Measurements from ENCODE around the gene AP3M1. TPM values are rescaled to one million over a fixed set of nuclear protein-coding genes. Genes with fewer than 3 reads are reported as not detected.
"Not testable (repeated sequence)": the region's sequence is repeated elsewhere in the genome, so short reads cannot be mapped to it uniquely, and the experiment has no call there.

AP3M1 gene, protein sequence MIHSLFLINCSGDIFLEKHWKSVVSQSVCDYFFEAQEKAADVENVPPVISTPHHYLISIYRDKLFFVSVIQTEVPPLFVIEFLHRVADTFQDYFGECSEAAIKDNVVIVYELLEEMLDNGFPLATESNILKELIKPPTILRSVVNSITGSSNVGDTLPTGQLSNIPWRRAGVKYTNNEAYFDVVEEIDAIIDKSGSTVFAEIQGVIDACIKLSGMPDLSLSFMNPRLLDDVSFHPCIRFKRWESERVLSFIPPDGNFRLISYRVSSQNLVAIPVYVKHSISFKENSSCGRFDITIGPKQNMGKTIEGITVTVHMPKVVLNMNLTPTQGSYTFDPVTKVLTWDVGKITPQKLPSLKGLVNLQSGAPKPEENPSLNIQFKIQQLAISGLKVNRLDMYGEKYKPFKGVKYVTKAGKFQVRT
- total RNA-seq (10 to 100 TPM; 21.1 to 27.8 TPM), total RNA-seq (39.9 to 54.0 reads per million in 2 donors)

DNA sequence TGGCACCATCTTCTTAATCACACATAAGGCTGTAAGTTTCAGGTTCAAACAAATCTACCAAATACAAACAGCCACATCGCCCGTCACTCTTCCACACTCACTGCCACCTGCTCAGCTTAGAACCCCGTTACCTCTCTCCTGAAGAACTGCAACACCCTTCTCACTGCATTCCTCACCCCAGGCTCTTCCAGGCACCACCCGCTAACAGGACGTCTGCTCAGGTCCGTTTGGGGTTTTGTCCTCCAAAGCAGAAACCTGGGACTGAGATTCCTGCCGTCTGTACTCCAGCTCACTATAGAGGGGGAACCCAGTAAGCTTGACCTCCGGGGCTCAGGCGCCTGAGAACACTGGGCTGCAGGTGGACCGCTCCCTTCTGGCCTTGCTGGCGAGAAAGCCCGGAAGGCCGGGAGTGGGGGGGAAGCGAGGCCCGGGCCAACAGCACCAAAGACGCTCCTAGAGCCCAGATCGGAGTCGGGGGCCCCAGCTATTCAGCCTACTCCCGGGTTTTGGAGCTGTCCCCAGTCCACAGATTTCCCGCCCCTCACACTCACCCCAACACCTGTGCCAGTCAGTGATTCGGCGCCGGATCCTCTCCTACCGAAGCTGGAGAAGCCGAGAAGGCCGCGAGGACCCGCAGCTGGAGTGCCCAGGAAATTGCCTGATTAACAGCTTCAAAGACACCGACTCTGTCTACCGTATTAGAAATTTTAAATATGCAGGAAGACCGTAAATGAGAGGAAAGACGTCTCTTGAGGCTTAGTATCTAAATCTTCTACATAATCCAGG, at the start of gene AP3M1:
Gene AP3M1 (minus strand): TSS at position 625 of the 786 bp plus-strand sequence. CDS start 12,449 bp downstream, outside the sequence.
- Mint-ChIP-seq H3K4me3 (no peak within 1 kb of the TSS), H3K4me1 (peaks cover 35% of the 10 kb centered on the region), H3K27ac (no peak within 1 kb of the TSS), H3K36me3 (ENCODE audit: low read depth) (peaks cover 3% of the 10 kb centered on the region), H3K27me3 (no peaks in the 10 kb centered on the region)
- DNase-seq (peak; percentile 70 to 81 (median 73)), ATAC-seq (peak; percentile 71)
- H3K9me3 ChIP-seq (ENCODE audit: control insufficient read depth, low read length, poor library complexity, severe bottlenecking): no peaks in the 10 kb centered on the region

DNA sequence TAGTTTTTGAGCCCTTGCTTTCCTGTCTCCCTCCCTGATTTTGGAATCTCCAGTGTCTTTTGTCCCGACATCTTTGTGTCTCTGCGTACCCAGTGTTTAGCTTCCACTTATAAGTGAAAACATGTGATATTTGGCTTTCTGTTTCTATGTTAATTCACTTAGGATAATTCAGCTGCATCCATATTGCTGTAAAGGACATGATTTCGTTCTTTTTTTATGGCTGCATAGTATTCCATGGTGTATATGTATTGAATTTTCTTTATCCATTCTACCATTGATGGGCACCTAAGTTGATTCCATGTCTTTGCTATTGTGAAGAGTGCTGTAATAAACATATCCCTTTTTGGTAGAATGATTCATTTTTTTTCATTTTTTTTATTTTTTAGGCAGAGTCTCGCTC, 48.7 kb upstream of the AP3M1 start:
- Mint-ChIP-seq H3K4me1 (peaks cover 5% of the 10 kb centered on the region), H3K27me3 (no peaks in the 10 kb centered on the region), H3K4me3 (no peak overlapping the region), H3K27ac (no peak overlapping the region), H3K36me3 (ENCODE audit: low read depth) (no peaks in the 10 kb centered on the region)
- H3K9me3 ChIP-seq (ENCODE audit: control insufficient read depth, low read length, poor library complexity, severe bottlenecking): no peaks in the 10 kb centered on the region
- ATAC-seq (no peak), DNase-seq (no peak)

DNA sequence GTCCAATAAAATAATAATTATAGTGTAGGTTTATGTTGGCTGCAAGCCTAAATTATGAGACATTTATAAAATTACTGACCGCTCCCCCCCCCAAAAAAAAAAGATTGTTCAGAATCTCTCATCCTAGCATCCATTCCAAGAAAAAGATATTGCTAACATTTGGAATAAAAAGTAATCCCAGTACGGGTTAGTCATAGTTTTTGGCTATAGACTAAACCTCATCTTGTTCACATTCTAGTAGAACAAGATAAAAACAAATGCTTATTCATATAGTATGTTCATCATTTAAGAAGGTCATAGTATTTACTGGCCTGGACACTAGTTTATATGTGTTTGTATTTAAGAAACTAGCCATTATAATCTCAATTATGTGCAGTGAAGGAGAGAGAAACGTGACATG, 44.4 kb upstream of the AP3M1 start:
- Mint-ChIP-seq H3K4me3 (no peak overlapping the region), H3K36me3 (ENCODE audit: low read depth) (no peaks in the 10 kb centered on the region), H3K27ac (peak overlapping the region; percentile 67), H3K4me1 (peaks cover 18% of the 10 kb centered on the region), H3K27me3 (no peaks in the 10 kb centered on the region)
- ATAC-seq (no peak), DNase-seq (no peak)
- no peaks in the 10 kb centered on the region for H3K9me3 ChIP-seq (ENCODE audit: control insufficient read depth, low read length, poor library complexity, severe bottlenecking)

- DNase-seq: no peak
- H3K9me3 ChIP-seq (ENCODE audit: control insufficient read depth, low read length, poor library complexity, severe bottlenecking): no peaks in the 10 kb centered on the region
- Mint-ChIP-seq H3K4me1 (peaks cover 23% of the 10 kb centered on the region), H3K27ac (peak overlapping the region; percentile 67), H3K4me3 (peak overlapping the region; percentile 45), H3K27me3 (no peaks in the 10 kb centered on the region), H3K36me3 (ENCODE audit: low read depth) (no peaks in the 10 kb centered on the region)
- peak; percentile 94 for ATAC-seq
Measured at GRCh38 chr10:74194545-74194944, 43.9 kb upstream of the AP3M1 start.

DNA sequence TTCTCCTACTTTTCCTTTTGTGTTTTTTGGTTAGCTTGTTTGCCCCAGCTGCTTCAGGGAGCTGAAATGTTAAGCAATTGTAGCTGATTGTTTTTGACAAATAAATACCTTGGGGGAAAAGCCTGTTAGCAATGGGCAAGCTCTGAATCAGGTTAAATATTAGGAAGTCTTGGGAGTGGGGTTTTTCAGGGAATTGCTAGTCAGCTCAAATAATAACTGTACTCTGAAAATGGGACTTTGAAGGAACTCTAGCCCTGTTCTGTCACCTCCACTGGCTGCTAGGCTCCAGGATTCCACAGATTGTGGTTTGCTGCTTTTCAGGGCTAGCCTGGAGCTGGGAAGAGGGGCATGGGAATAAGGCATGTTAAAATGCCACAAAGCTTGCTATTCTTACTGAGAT, 39.9 kb upstream of the AP3M1 start:
- no peaks in the 10 kb centered on the region for H3K9me3 ChIP-seq (ENCODE audit: control insufficient read depth, low read length, poor library complexity, severe bottlenecking)
- H3K36me3 Mint-ChIP-seq (ENCODE audit: low read depth): no peaks in the 10 kb centered on the region
- H3K27me3 Mint-ChIP-seq: no peaks in the 10 kb centered on the region
- H3K4me1 Mint-ChIP-seq: peaks cover 33% of the 10 kb centered on the region
- peak overlapping the region; percentile 77 for H3K4me3 Mint-ChIP-seq
- no peak for DNase-seq
- H3K27ac Mint-ChIP-seq: peak overlapping the region; percentile 93
- ATAC-seq: no peak

DNA sequence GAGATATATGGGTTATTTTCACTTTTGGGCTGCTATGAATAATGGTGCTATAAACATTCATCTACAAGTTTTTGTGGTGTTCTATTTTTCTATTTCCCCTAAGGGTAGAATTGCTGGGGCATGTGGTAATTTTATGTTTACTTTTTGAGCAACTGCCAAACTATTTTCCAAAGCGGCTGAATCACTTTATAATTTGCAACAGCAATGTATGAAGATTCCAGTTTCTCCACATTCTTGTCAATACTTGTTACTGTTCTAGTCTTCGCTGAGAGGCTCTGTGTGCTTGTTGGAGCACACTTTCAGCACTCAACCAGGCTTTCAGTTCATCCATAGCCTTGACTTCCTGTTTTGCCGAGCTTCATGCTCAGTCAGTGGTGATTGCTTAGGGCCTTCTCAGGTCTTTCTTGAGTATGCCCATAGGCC, 39.4 kb upstream of the AP3M1 start:
- no peaks in the 10 kb centered on the region for H3K27me3 Mint-ChIP-seq
- DNase-seq (no peak), ATAC-seq (peak; percentile 68)
- H3K27ac Mint-ChIP-seq: peak overlapping the region; percentile 93
- no peaks in the 10 kb centered on the region for H3K9me3 ChIP-seq (ENCODE audit: control insufficient read depth, low read length, poor library complexity, severe bottlenecking)
- H3K4me3 Mint-ChIP-seq: peak overlapping the region; percentile 77
- peaks cover 32% of the 10 kb centered on the region for H3K4me1 Mint-ChIP-seq
- H3K36me3 Mint-ChIP-seq (ENCODE audit: low read depth): no peaks in the 10 kb centered on the region

- not testable (repeated sequence) for H3K9me3 ChIP-seq (ENCODE audit: control insufficient read depth, low read length, poor library complexity, severe bottlenecking); H3K27me3 Mint-ChIP-seq; DNase-seq; H3K36me3 Mint-ChIP-seq (ENCODE audit: low read depth); ATAC-seq
- peaks cover 22% of the 10 kb centered on the region for H3K4me1 Mint-ChIP-seq
- H3K4me3 Mint-ChIP-seq: peak overlapping the region; percentile 43
- peak overlapping the region; percentile 93 for H3K27ac Mint-ChIP-seq
Measured at GRCh38 chr10:74188617-74189016, 38.0 kb upstream of the AP3M1 start.

DNA sequence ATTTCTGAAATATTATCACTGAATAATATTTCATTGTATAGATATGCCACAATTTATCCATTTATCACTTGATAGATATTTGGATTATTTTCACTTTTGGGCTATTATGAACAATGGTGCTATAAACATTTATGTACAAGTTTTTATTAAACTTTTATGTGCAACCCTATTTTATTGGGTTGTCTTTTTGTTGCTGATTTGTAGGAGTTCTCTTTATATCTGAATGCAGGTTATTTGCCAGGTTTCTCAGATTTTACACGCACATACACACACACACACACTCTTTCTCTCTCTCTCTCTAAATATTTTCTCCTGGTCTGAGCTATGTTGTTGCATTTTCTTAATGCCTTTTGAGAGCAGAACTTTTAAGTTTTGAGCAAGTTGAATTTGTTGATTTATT, 36.6 kb upstream of the AP3M1 start:
- peak overlapping the region; percentile 79 for H3K27ac Mint-ChIP-seq
- H3K9me3 ChIP-seq (ENCODE audit: control insufficient read depth, low read length, poor library complexity, severe bottlenecking): no peaks in the 10 kb centered on the region
- H3K36me3 Mint-ChIP-seq (ENCODE audit: low read depth): no peaks in the 10 kb centered on the region
- DNase-seq (no peak), ATAC-seq (no peak)
- H3K4me3 Mint-ChIP-seq: no peak overlapping the region
- no peaks in the 10 kb centered on the region for H3K27me3 Mint-ChIP-seq
- H3K4me1 Mint-ChIP-seq: peaks cover 19% of the 10 kb centered on the region

DNA sequence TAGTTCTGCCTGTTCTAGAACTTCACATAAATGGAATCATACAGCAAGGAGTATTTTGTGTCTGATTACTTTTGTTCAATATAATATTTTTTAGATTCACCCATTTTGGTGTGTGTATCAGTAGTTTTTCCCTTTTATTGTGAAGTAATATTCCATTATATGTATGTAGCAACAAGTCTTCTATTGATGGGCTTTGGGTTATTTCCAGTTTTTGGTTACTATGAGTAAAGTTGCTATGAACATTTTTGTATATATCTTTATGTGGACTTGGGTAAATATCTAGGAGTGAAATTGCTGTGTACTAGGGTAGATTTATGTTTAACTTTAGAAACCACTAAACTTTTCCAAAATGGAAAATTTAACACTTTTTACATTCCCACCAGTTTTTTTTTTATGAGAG, 36.0 kb upstream of the AP3M1 start:
- peak overlapping the region; percentile 79 for H3K27ac Mint-ChIP-seq
- no peak for DNase-seq
- H3K36me3 Mint-ChIP-seq (ENCODE audit: low read depth): no peaks in the 10 kb centered on the region
- no peaks in the 10 kb centered on the region for H3K9me3 ChIP-seq (ENCODE audit: control insufficient read depth, low read length, poor library complexity, severe bottlenecking)
- H3K4me3 Mint-ChIP-seq: no peak overlapping the region
- peaks cover 19% of the 10 kb centered on the region for H3K4me1 Mint-ChIP-seq
- no peaks in the 10 kb centered on the region for H3K27me3 Mint-ChIP-seq
- no peak for ATAC-seq

- DNase-seq: no peak
- no peak overlapping the region for H3K4me3 Mint-ChIP-seq
- H3K36me3 Mint-ChIP-seq (ENCODE audit: low read depth): no peaks in the 10 kb centered on the region
- no peak for ATAC-seq
- H3K27ac Mint-ChIP-seq: peak overlapping the region; percentile 32
- H3K27me3 Mint-ChIP-seq: no peaks in the 10 kb centered on the region
- no peaks in the 10 kb centered on the region for H3K9me3 ChIP-seq (ENCODE audit: control insufficient read depth, low read length, poor library complexity, severe bottlenecking)
- peaks cover 26% of the 10 kb centered on the region for H3K4me1 Mint-ChIP-seq
Measured at GRCh38 chr10:74179111-74179710, 28.6 kb upstream of the AP3M1 start.

- H3K4me3 Mint-ChIP-seq: peak overlapping the region; percentile 64
- H3K36me3 Mint-ChIP-seq (ENCODE audit: low read depth): no peaks in the 10 kb centered on the region
- peak overlapping the region; percentile 32 for H3K27ac Mint-ChIP-seq
- no peak for DNase-seq
- H3K4me1 Mint-ChIP-seq: peaks cover 26% of the 10 kb centered on the region
- ATAC-seq: no peak
- no peaks in the 10 kb centered on the region for H3K9me3 ChIP-seq (ENCODE audit: control insufficient read depth, low read length, poor library complexity, severe bottlenecking)
- H3K27me3 Mint-ChIP-seq: no peaks in the 10 kb centered on the region
Measured at GRCh38 chr10:74178042-74178791, 27.6 kb upstream of the AP3M1 start.

GRCh38 chr10:74177140-74177677, 26.6 kb upstream of the AP3M1 start:
- Mint-ChIP-seq H3K36me3 (ENCODE audit: low read depth) (no peaks in the 10 kb centered on the region), H3K27me3 (no peaks in the 10 kb centered on the region), H3K4me3 (peak overlapping the region; percentile 95), H3K4me1 (peaks cover 26% of the 10 kb centered on the region), H3K27ac (peak overlapping the region; percentile 97)
- DNase-seq (peak in 1 of 3 donors; percentile 14), ATAC-seq (no peak)
- H3K9me3 ChIP-seq (ENCODE audit: control insufficient read depth, low read length, poor library complexity, severe bottlenecking): no peaks in the 10 kb centered on the region
